Lower leg skin (tissue), 4 donors: ENCODE results near the gene ANKRD33B. TPM values are rescaled to one million over a fixed set of nuclear protein-coding genes. Genes with fewer than 3 reads are reported as not detected.

Experiments
- DNase-seq, 2 donors: peaks; one replicate each; pipeline ENCODE4 v3.0.0-alpha.2; 2019; ENCODE audit warnings: low spot score in 2 of 2
- H3K4me3 ChIP-seq: fragments of 200-600 bp; sonication (generic); 2 replicates; pipeline ENCODE4 v1.5.1; 2017; ENCODE audit warnings: mild to moderate bottlenecking, low read depth; ENCODE audit not compliant: poor library complexity, severe bottlenecking
- POLR2A ChIP-seq, 2 donors: fragments of 450-650 bp; IDR thresholded peaks; one replicate each; pipeline ENCODE4 v1.6.1; 2016 to 2017; ENCODE audit warnings: antibody characterized with exemption in 2 of 2, mild to moderate bottlenecking in 1 of 2, moderate library complexity in 1 of 2
- WGBS, 2 donors: methylation state at CpG; one replicate each; pipeline ENCODE4 v1.1.5; 2018; 5-methylcytosine and 5-hydroxymethylcytosine counted together
- intact Hi-C: fragments of 100-400 bp; cut with DNase I; formaldehyde crosslinking; loops from one replicate; pipeline ENCODE4 v1.15.0; 2023; ENCODE audit warnings: low total_unique reads
- total RNA-seq, 4 donors: library from RNA; depleted of rRNA; stranded (reverse); fragments of >200 nt; gene quantifications; one replicate each; pipeline ENCODE4 v1.1.0, GENCODE V29; 2016
- TF ChIP-seq, protein P1 (sequence below), 3 donors: fragments of 450-650 bp; IDR thresholded peaks; one replicate each; pipeline ENCODE4 v1.5.1; 2016; ENCODE audit warnings: antibody characterized with exemption in 3 of 3, mild to moderate bottlenecking in 3 of 3, moderate library complexity in 2 of 3

Gene ANKRD33B
- total RNA-seq, 4 donors from 2014 or later: 12.6 to 35.4 (median 17.6) TPM

GRCh38 chr5:10684303-10685086 lies 120.6 kb downstream of the ANKRD33B start:
- H3K4me3 ChIP-seq: no peak overlapping the region
- 70 to 81% methylated on average over 11 of the region's 11 CpGs for WGBS, 2 donors
- intact Hi-C loops: no loop called here
- peak in 1 of 2 donors; percentile 3 for DNase-seq
- TF ChIP-seq, protein P1, sequence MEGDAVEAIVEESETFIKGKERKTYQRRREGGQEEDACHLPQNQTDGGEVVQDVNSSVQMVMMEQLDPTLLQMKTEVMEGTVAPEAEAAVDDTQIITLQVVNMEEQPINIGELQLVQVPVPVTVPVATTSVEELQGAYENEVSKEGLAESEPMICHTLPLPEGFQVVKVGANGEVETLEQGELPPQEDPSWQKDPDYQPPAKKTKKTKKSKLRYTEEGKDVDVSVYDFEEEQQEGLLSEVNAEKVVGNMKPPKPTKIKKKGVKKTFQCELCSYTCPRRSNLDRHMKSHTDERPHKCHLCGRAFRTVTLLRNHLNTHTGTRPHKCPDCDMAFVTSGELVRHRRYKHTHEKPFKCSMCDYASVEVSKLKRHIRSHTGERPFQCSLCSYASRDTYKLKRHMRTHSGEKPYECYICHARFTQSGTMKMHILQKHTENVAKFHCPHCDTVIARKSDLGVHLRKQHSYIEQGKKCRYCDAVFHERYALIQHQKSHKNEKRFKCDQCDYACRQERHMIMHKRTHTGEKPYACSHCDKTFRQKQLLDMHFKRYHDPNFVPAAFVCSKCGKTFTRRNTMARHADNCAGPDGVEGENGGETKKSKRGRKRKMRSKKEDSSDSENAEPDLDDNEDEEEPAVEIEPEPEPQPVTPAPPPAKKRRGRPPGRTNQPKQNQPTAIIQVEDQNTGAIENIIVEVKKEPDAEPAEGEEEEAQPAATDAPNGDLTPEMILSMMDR (IDR thresholded peaks at IDR 0.05): no peak
- no peak for TF ChIP-seq POLR2A (IDR thresholded peaks at IDR 0.05)

DNA sequence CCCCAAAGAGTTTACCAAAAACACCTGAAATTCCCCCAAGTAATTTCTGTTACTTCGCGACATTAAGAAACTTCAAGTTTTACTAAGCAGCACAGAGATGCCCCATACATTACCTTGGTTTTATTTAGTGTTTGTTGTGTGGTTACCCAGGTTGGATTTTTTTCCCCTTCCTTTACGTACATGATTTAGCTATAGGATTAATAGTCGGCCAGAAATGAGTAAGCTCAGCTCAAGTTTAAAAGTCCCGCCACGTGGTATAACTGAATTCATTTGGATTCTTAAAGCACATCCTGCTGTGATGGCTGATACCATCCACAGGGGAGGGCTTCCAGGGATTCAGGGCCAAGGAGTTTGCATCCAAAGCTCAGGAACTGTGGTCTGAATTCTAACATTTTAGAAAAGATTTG lies 121.2 kb downstream of the ANKRD33B start:
- TF ChIP-seq POLR2A (IDR thresholded peaks at IDR 0.05): no peak
- TF ChIP-seq, protein P1 (IDR thresholded peaks at IDR 0.05): no peak
- intact Hi-C loops: no loop called here
- DNase-seq: no peak
- no peak overlapping the region for H3K4me3 ChIP-seq
- 75 to 85% methylated on average over 6 of the region's 6 CpGs for WGBS, 2 donors

DNA sequence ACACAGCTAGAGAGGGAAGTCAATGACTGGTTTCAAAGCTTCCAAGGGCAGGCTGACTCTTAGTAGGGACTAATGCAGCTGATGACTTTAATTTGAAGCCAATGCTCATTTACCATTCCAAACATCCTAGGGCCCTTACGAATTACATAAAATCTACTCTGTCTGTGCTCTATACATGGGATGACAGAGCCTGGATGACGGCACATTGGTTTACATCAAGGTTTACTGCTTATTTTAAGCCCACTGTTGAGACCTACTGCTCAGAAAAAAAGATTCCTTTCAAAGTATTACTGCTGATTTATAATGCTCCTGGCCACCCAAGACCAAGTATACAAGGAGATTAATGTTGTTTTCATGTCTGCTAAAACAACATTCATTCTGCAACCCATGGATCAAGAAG lies 123.0 kb downstream of the ANKRD33B start:
- DNase-seq: no peak
- WGBS, 2 donors: 93 to 98% methylated on average over 2 of the region's 2 CpGs
- intact Hi-C loops: no loop called here
- H3K4me3 ChIP-seq: no peak overlapping the region
- TF ChIP-seq, protein P1 (IDR thresholded peaks at IDR 0.05): no peak
- no peak for TF ChIP-seq POLR2A (IDR thresholded peaks at IDR 0.05)

DNA sequence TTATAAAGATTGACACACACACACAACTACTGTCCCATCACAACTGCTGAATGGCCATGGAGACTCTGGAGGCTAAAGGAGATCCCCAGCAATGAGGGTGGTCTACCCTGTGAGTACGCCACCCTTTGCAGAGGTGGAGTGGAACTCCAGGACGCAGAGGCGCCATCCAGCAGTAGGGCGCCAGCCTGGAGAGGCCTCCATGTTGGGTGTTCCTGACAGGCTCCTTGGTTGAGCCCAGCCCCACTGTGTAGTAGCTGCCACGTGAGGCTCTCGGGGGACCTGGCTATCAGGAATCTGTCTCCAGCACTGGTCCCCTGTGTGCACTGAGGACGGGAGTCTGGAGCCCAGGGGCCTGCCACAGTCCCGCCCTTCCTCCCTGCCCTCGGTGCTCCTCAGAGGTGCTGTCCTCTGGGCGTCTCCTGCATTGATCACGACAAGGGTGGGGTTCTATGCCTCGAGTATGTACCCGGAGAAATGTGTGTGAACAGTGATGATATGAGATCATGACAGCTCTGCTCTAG lies 124.8 kb downstream of the ANKRD33B start:
- TF ChIP-seq, protein P1 (IDR thresholded peaks at IDR 0.05): no peak
- TF ChIP-seq POLR2A (IDR thresholded peaks at IDR 0.05): no peak
- no peak for DNase-seq
- 93 to 95% methylated on average over 13 of the region's 13 CpGs for WGBS, 2 donors

DNA sequence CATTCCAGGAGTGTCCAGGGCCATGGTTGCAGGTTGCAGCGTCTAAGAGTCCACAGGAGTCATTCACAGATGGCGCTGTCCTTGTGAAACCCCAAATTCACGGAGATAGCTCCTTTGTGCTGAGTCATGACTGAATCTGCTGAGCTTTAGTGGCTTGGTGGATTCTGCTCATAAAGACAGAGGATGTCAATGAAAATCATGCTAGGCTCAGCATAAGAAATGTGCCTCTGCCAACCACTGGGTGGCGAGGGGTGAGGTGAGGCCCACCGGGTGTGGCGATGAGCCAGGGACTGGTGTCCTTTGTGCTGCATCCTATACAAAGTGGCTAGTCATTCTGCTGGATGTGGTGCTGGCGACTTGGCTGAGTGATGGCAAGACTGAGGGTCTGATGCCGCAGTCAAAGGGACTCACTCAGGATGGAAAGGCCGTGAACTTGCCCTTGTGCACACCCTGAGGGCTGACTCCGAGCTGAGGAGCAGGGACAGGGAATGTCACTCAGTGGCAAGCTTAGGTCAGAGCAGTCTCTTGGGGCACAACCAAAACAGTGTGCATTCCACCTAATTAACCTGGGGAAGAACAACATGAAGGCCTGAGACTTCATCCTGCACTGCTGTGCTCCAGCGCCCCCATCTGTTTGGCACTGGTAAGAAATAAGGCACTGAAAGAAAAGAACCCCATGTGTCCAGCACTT lies 125.7 kb downstream of the ANKRD33B start:
- WGBS, 2 donors: 84 to 92% methylated on average over 11 of the region's 11 CpGs
- intact Hi-C loops: no loop called here
- no peak for TF ChIP-seq POLR2A (IDR thresholded peaks at IDR 0.05)
- TF ChIP-seq, protein P1 (IDR thresholded peaks at IDR 0.05): no peak
- DNase-seq: no peak
- no peak overlapping the region for H3K4me3 ChIP-seq

More for the DNA sequence above, 124.8 kb downstream of the ANKRD33B start:
- no peak overlapping the region for H3K4me3 ChIP-seq
- intact Hi-C loops: no loop called here
